Nucleus accumbens (tissue), 56 donors: ENCODE measurements around the gene RPL7L1.

Experiments used
- DNase-seq, 56 donors: peaks; one replicate each; lab custom pipeline; 2025; lab: John Stamatoyannopoulos, UW

RPL7L1 gene

GRCh38 chr6:42928986-42929820 lies 49.8 kb downstream of the RPL7L1 start, which contains the start of gene CNPY3:
Gene CNPY3, plus strand, starts transcription at chr6:42929480. Its CDS starts 91 bp downstream, at chr6:42929571.
- peak; percentile 56 to 99 (median 90) for DNase-seq

GRCh38 chr6:42929821-42930360 lies 50.5 kb downstream of the RPL7L1 start:
- DNase-seq: peak in 19 of 56 donors; percentile 18 to 72 (median 40)

GRCh38 chr6:42932412-42932811 lies 53.0 kb downstream of the RPL7L1 start:
- no peak for DNase-seq

GRCh38 chr6:42933205-42933604 lies 53.8 kb downstream of the RPL7L1 start:
- DNase-seq: no peak

GRCh38 chr6:42935322-42935721 lies 55.9 kb downstream of the RPL7L1 start:
- DNase-seq: no peak

- DNase-seq: no peak
Measured at GRCh38 chr6:42936398-42936797, 57.0 kb downstream of the RPL7L1 start.

GRCh38 chr6:42937548-42938427 lies 58.4 kb downstream of the RPL7L1 start:
- DNase-seq: no peak

GRCh38 chr6:42938428-42938796 lies 59.0 kb downstream of the RPL7L1 start:
- DNase-seq: no peak

GRCh38 chr6:42938987-42939809 lies 59.8 kb downstream of the RPL7L1 start:
- no peak for DNase-seq
